ENCODE results near the gene MXRA7. TPM values are rescaled to one million over a fixed set of nuclear protein-coding genes. Genes with fewer than 3 reads are reported as not detected.

Gene MXRA7
- 191 TPM for polyA plus RNA-seq (2012; ENCODE audit: insufficient read length, low read depth)

- TF ChIP-seq TAF1 (IDR thresholded peaks at IDR 0.05; ENCODE audit: borderline replicate concordance, insufficient read depth, low read length) (peak; percentile 59; the same call in 1 of the 2 replicates), FOXP2 (optimal IDR thresholded peaks at IDR 0.05; ENCODE audit: borderline replicate concordance, extremely low read depth, extremely low read length, insufficient read depth) (peak; percentile 38), POLR2AphosphoS5 (IDR thresholded peaks at IDR 0.05; ENCODE audit: low read depth, low read length) (no peak), SIN3A (IDR thresholded peaks at IDR 0.05; ENCODE audit: borderline replicate concordance, insufficient read depth, low read length) (0 out of 2 replicates have a peak, but pooled peaks have one; percentile 13)
Measured at GRCh38 chr17:76710863-76711611, at the start of gene MXRA7. Gene MXRA7, minus strand, starts transcription at chr17:76710965. Its CDS starts 19 bp downstream, at chr17:76710946.

GRCh38 chr17:76758570-76758969 lies 47.8 kb upstream of the MXRA7 start:
- TF ChIP-seq TAF1 (IDR thresholded peaks at IDR 0.05; ENCODE audit: borderline replicate concordance, insufficient read depth, low read length) (no peak), SIN3A (IDR thresholded peaks at IDR 0.05; ENCODE audit: borderline replicate concordance, insufficient read depth, low read length) (no peak), POLR2AphosphoS5 (IDR thresholded peaks at IDR 0.05; ENCODE audit: low read depth, low read length) (no peak), FOXP2 (optimal IDR thresholded peaks at IDR 0.05; ENCODE audit: borderline replicate concordance, extremely low read depth, extremely low read length, insufficient read depth) (no peak), REST (IDR thresholded peaks at IDR 0.05; ENCODE audit: insufficient read depth in 1 of 2, low read depth in 2 of 2, low read length in 2 of 2) (no peak)

- TF ChIP-seq POLR2AphosphoS5 (IDR thresholded peaks at IDR 0.05; ENCODE audit: low read depth, low read length) (no peak), SIN3A (IDR thresholded peaks at IDR 0.05; ENCODE audit: borderline replicate concordance, insufficient read depth, low read length) (no peak), TAF1 (IDR thresholded peaks at IDR 0.05; ENCODE audit: borderline replicate concordance, insufficient read depth, low read length) (no peak), REST (IDR thresholded peaks at IDR 0.05; ENCODE audit: insufficient read depth in 1 of 2, low read depth in 2 of 2, low read length in 2 of 2) (no peak), FOXP2 (optimal IDR thresholded peaks at IDR 0.05; ENCODE audit: borderline replicate concordance, extremely low read depth, extremely low read length, insufficient read depth) (no peak)
Measured at GRCh38 chr17:76757256-76757655, 46.5 kb upstream of the MXRA7 start.

GRCh38 chr17:76755285-76755684 lies 44.5 kb upstream of the MXRA7 start:
- TF ChIP-seq FOXP2 (optimal IDR thresholded peaks at IDR 0.05; ENCODE audit: borderline replicate concordance, extremely low read depth, extremely low read length, insufficient read depth) (no peak), REST (IDR thresholded peaks at IDR 0.05; ENCODE audit: insufficient read depth in 1 of 2, low read depth in 2 of 2, low read length in 2 of 2) (no peak), TAF1 (IDR thresholded peaks at IDR 0.05; ENCODE audit: borderline replicate concordance, insufficient read depth, low read length) (no peak), POLR2AphosphoS5 (IDR thresholded peaks at IDR 0.05; ENCODE audit: low read depth, low read length) (no peak), SIN3A (IDR thresholded peaks at IDR 0.05; ENCODE audit: borderline replicate concordance, insufficient read depth, low read length) (no peak)

GRCh38 chr17:76753061-76753961 lies 42.5 kb upstream of the MXRA7 start:
- TF ChIP-seq POLR2AphosphoS5 (IDR thresholded peaks at IDR 0.05; ENCODE audit: low read depth, low read length) (no peak), FOXP2 (optimal IDR thresholded peaks at IDR 0.05; ENCODE audit: borderline replicate concordance, extremely low read depth, extremely low read length, insufficient read depth) (no peak), SIN3A (IDR thresholded peaks at IDR 0.05; ENCODE audit: borderline replicate concordance, insufficient read depth, low read length) (no peak), REST (IDR thresholded peaks at IDR 0.05; ENCODE audit: insufficient read depth in 1 of 2, low read depth in 2 of 2, low read length in 2 of 2) (no peak), TAF1 (IDR thresholded peaks at IDR 0.05; ENCODE audit: borderline replicate concordance, insufficient read depth, low read length) (no peak)

All from PFSK-1 (cell line).